ENCODE data around the gene AICDA.

Gene AICDA

DNA sequence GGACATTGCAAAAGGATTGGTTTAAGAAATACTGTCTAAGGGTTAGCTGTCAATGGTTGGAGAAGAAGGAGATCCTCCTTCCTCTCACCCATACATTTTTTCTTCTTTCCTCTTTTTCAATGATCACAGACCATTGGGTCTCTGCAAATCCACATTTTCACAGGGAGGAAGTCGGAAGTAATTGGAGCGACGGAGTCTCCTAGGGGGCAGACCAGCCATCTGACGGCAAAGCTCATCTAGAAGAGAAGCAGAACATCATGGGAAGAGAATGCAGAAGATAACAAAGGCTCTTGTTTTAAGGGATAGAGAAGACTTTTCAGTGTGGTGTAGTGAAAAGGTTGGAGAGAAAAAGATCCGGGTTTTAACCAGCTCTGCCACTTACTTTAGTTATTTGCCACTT is 35.3 kb upstream of the AICDA start:
- no peak overlapping the region for H3K4me3 ChIP-seq (ENCODE audit: low read depth, low read length)
- in situ Hi-C loops (cut with HindIII; ENCODE audit: low sequenced_read_pairs) = no loop called here
- TF ChIP-seq, protein P1, sequence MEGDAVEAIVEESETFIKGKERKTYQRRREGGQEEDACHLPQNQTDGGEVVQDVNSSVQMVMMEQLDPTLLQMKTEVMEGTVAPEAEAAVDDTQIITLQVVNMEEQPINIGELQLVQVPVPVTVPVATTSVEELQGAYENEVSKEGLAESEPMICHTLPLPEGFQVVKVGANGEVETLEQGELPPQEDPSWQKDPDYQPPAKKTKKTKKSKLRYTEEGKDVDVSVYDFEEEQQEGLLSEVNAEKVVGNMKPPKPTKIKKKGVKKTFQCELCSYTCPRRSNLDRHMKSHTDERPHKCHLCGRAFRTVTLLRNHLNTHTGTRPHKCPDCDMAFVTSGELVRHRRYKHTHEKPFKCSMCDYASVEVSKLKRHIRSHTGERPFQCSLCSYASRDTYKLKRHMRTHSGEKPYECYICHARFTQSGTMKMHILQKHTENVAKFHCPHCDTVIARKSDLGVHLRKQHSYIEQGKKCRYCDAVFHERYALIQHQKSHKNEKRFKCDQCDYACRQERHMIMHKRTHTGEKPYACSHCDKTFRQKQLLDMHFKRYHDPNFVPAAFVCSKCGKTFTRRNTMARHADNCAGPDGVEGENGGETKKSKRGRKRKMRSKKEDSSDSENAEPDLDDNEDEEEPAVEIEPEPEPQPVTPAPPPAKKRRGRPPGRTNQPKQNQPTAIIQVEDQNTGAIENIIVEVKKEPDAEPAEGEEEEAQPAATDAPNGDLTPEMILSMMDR (IDR thresholded peaks at IDR 0.05; ENCODE audit: low read depth, low read length) = no peak
- no peak for DNase-seq (ENCODE audit: low read depth, low spot score)

DNA sequence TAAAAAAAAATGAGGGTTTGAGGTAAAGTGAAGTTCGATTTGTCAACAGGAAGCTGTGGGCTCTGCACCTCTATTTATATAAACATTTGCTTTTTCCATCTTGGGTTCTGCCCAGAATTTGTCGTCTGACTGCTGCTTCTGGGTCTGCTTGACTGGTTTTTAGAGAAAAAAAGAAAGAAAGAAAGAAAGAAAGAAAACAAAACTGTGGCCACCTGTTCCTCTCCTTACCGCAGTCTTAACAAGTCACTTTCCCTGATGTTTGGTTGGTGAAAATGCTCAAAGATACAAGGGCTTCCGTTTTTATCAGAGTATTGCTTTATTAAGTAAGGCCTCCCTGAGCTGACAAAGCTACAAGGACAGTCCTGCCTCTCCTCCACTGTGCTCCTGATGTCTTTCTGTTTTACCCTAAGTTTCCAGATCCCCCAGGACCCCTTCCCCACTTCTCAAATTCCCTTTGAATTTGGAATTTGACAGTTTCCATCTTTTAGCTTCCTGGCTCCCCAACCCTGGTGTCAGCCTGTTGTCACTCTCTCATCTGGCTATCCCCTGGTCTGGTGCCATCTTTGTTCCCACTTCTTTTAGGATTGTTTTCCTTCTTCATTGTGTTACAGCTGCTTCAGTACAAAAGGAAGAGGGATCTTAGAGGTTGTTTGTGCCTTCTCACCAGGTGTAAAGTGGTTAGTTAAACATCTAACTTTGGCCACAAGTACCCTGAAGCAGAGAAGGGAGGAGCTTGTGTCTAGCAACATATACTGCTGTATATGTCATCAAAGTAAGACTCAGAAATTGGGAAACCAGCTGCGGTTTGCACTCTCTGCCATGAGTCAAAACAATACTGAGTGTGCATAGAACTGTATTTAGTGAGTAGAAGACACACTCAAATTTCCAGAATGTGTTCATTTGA is 31.9 kb upstream of the AICDA start:
- no peak for DNase-seq (ENCODE audit: low read depth, low spot score)
- in situ Hi-C loops (cut with HindIII; ENCODE audit: low sequenced_read_pairs) = no loop called here
- H3K4me3 ChIP-seq (ENCODE audit: low read depth, low read length) = no peak overlapping the region
- TF ChIP-seq, protein P1 (IDR thresholded peaks at IDR 0.05; ENCODE audit: low read depth, low read length) = no peak

DNA sequence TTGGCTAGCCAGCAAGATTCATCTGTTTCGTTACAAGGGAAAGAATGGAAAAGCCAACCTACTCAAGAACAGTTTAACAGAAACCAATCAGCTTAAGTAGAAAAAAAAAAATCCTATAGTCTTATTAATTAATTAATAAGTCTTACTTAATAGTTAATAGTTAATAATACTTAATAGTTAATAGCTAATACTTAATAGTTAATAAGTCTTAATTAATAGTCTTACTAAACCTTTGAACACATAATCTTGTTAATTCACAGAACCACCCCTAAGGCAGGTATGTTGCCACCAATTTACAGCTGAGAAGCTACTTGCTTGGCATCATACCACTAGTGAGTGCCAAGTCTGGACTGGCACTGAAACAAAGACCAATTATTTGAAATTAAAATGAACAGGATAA is 30.1 kb upstream of the AICDA start:
- no peak overlapping the region for H3K4me3 ChIP-seq (ENCODE audit: low read depth, low read length)
- in situ Hi-C loops (cut with HindIII; ENCODE audit: low sequenced_read_pairs) = no loop called here
- TF ChIP-seq, protein P1 (IDR thresholded peaks at IDR 0.05; ENCODE audit: low read depth, low read length) = no peak
- DNase-seq (ENCODE audit: low read depth, low spot score) = no peak

DNA sequence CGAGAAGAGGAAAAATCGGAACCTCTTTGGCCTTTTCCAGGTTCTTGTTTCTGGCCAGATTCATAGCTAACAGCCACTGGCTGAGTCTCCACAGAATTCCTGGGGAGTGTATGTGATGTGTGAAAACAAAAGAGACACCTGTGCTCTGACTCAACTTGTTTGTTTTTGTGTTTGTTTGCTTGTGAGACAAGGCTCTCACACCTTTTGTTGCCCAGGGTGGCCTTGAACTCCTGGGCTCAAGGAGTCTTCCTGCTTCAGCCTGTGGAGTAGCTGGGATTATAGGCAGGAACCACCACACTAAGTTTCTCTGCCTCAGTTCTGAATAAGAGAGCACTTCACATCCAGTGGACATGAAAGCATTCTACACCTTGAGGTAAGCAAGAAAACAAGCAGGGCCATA is 27.3 kb upstream of the AICDA start:
- in situ Hi-C loops (cut with HindIII; ENCODE audit: low sequenced_read_pairs) = no loop called here

DNA sequence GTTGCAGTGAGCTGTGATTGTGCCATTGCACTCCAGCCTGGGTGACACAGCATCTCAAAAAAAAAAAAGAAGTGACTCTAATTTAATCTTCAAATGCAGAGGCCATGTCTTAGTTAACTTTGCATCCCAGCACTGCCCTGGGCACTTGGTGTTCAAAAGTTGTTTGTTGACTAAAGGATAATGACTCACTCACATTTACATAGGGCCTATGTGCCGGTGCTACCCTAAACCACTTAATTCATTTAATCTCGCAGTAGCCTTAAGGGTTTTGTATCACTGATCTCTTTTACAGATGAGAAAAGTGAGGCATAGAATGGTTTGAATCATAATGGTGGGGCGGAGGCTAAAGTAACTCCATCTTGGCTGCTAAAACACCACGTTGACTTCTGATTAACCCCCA is 26.3 kb upstream of the AICDA start:
- in situ Hi-C loops (cut with HindIII; ENCODE audit: low sequenced_read_pairs) = no loop called here
- H3K4me3 ChIP-seq (ENCODE audit: low read depth, low read length) = no peak overlapping the region
- TF ChIP-seq, protein P1 (IDR thresholded peaks at IDR 0.05; ENCODE audit: low read depth, low read length) = no peak
- DNase-seq (ENCODE audit: low read depth, low spot score) = no peak

More for the DNA sequence above, 27.3 kb upstream of the AICDA start:
- no peak for DNase-seq (ENCODE audit: low read depth, low spot score)
- TF ChIP-seq, protein P1 (IDR thresholded peaks at IDR 0.05; ENCODE audit: low read depth, low read length) = no peak
- no peak overlapping the region for H3K4me3 ChIP-seq (ENCODE audit: low read depth, low read length)

DNA sequence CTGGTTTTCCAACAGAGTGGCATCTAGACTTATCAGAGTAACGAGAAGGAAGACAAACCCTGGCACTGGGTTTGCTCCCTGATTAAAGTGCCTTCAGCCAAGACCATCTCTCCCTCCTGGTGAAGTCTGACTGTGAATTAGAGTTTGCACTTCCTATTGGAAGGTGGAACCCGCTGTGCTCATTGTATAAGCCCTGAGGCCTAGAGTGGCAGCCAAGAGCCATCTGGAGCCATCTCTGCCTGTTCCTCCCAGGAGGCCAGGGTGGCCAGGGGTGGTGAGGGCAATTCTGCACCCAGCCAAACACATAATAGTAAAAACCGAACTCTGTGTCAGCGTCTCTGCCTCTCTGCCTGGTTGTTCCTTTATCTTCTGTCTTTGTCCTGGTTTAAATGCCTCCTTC is 25.0 kb upstream of the AICDA start:
- in situ Hi-C loops (cut with HindIII; ENCODE audit: low sequenced_read_pairs) = no loop called here
- DNase-seq (ENCODE audit: low read depth, low spot score) = no peak
- no peak overlapping the region for H3K4me3 ChIP-seq (ENCODE audit: low read depth, low read length)
- TF ChIP-seq, protein P1 (IDR thresholded peaks at IDR 0.05; ENCODE audit: low read depth, low read length) = no peak
